Occipital lobe (tissue), 2 donors: ENCODE data around the gene BCKDHB. TPM values are rescaled to one million over a fixed set of nuclear protein-coding genes. Genes with fewer than 3 reads are reported as not detected.
"Not testable (repeated sequence)": the region's sequence is repeated elsewhere in the genome, so short reads cannot be mapped to it uniquely, and the experiment has no call there.

ENCODE experiments used
- DNase-seq: peaks from one replicate; lab custom pipeline; 2025; lab: John Stamatoyannopoulos, UW
- total RNA-seq: library from RNA; depleted of rRNA; stranded (reverse); fragments of >200 nt; gene quantifications from one replicate; pipeline ENCODE4 v1.2.3, GENCODE V29; 2014

Gene BCKDHB
- total RNA-seq, 1 donor from 2014 or later: 19.8 TPM

DNA sequence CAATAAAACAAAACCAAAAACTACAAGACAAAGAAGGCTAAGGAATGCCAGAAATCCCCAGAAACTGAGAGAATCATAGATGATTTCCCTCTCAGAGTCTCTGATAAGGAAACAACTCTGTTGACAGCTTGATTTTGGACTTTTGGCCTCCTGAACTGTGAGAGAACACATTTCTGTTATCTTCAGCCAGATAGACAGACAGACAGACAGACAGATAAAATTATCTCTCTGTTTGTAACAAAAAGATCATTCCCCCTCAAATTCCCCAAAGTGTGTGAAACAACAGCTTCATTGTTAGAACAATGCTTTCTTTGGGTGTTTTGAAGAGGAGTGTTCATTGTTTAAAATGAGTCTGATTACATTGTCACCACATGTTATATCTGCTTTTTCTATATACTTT, 148.2 kb downstream of the BCKDHB start:
- no peak for DNase-seq

GRCh38 chr6:80256691-80257090, 150.2 kb downstream of the BCKDHB start:
- DNase-seq: no peak

GRCh38 chr6:80259118-80259517, 152.6 kb downstream of the BCKDHB start:
- no peak for DNase-seq

DNA sequence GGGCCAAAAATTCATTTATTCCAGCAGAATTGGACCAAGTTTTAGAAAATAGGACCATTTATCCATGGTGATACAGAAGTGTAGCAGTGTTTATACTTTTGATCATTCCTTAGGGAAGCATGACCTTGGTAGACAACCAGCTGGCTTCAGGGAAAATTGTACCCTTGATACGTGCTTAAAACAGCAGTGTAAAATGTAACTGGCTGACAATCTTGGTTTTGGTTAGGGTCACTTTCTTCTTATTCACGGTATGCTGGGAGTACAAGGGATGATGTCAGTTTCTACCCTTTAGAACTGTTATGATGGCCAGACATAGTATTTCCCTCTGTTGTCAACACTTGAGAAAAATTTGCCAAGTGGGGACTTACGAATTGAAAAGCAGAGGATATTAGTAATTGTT, 157.1 kb downstream of the BCKDHB start:
- no peak for DNase-seq

DNA sequence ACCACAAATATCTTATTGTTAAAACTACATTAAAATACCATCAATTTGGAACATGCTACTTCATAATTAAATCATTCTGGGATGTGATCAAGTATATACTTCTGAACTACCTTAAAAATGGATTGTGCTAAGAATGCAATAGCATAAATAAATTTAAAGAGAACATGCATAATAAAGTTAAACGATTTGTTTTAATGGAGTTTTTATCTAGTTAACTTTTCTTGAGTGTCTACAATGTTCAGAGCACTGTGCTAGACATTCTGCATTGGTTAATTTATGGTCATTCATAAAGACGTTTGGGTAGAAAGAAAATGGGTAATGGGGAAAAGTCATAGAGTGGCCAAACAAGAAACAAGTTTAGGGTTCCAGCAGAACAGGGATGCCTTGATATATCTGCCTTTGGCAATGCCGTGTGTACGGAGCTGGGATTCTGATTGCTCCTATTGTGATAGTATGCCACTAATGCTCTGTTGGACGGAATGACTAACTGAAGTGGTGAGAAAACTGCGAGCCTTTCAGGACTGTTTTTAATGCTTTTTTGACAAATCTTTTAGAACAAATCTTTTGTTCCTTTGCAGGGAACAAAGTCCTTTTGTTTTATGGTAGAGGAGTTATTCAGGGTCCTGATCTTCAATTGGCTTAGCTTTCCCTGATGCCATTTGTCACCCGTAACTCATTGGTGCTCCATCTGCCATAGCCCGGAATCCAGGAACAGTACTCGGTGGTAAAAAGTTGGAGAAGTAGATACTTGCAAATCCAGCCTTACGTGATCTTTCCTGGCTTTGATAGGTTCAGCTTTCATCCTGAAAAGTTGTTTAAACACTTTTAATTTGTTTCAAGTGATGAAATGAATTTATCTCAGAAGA, 162.6 kb downstream of the BCKDHB start:
- no peak for DNase-seq

DNA sequence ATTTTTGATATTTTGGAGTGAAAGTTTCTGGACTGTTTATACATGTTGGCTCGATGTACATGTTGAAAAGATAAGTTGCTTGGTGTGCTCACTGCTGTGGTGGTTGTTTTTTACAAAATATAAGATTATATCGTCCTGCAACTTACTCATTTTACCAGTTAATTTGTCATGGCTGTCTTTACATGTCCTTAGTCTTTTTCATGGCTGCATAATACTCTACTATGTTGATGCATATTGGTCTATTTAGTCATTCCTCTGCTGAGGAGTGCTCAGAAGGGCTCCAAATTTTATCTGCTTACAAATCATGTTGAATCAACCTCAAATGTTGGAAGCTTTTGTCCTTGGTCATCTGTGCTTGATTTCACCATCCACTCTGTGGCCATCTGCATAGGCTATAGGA, 164.6 kb downstream of the BCKDHB start:
- no peak for DNase-seq

DNA sequence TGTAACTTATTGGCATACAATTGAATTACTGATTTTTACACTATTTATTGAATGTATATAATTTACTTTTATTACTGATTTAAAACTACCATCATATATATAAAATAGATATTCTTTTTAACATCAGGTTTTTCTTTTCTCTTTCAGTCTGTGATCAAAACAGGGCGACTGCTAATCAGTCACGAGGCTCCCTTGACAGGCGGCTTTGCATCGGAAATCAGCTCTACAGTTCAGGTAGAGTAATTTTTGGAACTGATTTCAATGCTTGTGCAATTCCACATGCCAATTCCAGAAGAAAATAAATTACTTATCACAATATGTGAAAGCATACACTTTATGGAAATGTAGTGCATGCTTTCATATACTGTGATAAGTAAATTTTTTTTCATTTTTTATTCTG, 166.5 kb downstream of the BCKDHB start:
- no peak for DNase-seq

- no peak for DNase-seq
Observed at GRCh38 chr6:80276861-80277260, 170.4 kb downstream of the BCKDHB start.

DNA sequence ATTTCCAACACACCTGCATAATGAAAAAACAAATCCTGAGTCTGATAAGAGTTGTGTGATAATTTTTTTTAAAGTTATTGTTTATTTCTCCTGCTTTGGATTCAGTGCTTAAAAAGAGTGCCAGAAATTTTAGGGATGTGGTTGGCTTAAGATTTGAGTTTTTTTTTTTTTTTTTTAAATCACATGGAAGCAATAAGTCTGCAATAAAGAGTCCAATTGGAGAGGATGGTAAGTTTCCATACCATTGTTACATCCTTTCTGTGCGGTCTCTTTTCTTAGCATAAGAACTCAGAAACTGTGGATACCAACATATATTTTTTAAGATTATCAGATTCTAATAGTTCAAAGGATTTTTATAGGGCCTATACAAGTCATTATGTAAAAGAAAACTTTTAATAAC, 171.0 kb downstream of the BCKDHB start:
- no peak for DNase-seq

GRCh38 chr6:80280262-80281010, 174.0 kb downstream of the BCKDHB start:
- DNase-seq: no peak

DNA sequence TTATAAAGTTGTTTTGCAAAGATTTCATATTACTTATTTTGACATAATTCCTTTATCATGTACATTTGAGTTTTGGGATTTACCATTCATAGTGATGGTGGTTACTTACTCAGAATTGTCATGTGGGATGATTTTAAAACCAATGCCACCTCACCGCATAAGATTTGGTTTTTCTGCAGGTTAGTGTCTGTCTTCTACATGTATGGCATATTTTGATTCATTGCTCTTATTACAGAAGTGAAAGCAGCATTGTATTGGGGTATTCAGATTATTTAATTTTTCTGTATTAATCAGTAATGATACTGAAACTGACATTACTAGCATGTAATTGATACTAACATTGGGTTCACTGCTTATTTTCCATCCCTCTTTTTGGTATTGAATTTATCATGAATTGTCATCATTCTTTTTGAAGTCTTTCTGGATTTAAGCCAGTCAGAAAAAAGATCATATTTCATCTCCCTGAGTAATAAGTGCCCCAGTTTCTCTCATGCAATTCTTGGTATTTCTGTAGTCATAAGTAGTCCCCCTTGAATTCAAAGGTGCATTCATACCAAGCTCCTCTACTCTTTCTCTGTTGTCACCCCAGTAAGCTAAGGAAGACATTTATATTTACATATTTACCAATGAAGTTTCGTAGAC, 176.6 kb downstream of the BCKDHB start:
- DNase-seq: no peak

GRCh38 chr6:80287112-80287511, 180.6 kb downstream of the BCKDHB start:
- DNase-seq: no peak

DNA sequence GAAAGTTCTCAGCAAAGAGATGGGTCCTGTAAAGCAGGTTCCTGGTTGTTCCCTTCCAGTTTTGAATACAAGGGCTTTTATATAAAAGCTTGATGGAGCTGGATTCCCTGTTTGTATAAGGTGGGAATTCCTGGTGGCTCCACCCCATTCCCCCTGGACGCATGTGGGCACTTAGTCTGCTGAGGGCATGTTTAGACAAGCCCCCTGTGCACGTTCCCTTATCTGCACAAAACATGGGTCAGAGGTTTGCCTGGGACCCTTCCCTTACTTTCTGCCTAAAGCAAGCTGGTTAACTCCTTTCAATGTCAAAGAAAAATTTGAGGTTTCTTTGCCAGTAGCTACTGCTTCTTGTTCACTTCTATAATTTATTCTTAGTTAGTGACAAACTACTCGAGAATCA, 181.1 kb downstream of the BCKDHB start:
- no peak for DNase-seq

- DNase-seq: no peak
Observed at GRCh38 chr6:80289727-80290126, 183.3 kb downstream of the BCKDHB start.

DNA sequence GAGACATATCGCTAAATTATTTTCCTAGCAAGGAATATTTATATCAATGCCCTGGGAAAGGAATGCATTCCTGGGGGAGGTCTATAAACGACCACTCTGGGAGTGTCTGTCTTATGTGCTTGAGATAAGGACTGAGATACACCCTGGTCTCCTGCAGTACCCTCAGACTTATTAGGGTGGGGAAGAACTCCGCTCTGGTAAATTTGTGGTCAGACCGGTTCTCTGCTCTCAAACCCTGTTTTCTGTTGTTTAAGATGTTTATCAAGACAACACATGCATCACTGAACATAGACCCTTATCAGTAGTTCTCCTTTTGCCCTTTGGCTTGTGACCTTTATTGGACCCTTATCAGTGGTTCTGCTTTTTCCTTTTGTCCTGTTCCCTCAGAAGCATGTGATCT, 188.1 kb downstream of the BCKDHB start:
- DNase-seq: not testable (repeated sequence)

DNA sequence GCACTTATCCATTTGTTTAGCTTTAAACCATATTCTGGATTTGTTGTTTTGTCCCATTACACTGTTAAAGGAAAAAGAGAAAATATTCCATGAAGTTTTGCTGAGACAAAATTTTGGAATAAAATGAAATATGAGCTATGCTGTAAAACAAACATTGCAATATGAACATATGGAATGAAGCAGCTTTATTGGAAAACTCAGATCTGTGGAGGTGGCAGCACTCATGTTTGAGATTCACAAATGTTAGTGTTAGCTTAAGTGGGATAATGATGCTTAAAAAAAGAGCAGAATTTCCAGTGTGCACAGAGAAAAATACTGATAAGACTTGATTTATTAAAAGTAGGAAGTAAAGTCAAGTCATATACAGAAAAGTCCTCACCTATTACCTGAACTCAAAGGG, 196.2 kb downstream of the BCKDHB start:
- no peak for DNase-seq

GRCh38 chr6:80304014-80304413, 197.5 kb downstream of the BCKDHB start:
- no peak for DNase-seq

DNA sequence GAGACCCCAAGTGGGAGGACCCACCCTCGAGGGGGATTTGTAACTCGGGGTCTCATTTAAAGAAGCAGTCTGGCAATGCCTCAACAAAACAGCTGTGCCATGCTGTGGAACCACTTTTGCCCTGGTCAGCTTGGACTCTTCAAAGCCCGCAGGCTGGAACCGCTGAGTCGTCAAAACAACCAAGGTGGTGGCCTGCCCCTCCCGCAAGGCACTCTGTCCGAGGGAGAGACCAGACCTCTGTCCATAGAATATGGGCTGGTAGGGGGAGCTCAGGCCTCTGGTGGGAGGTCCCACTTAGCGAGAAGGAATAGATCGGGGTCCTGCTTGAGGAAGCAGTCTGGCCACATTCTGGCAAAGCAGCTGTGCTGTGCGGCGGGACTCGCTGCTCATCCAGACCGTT, 208.1 kb downstream of the BCKDHB start:
- DNase-seq: no peak

GRCh38 chr6:80316686-80317231, 210.3 kb downstream of the BCKDHB start:
- DNase-seq: no peak

DNA sequence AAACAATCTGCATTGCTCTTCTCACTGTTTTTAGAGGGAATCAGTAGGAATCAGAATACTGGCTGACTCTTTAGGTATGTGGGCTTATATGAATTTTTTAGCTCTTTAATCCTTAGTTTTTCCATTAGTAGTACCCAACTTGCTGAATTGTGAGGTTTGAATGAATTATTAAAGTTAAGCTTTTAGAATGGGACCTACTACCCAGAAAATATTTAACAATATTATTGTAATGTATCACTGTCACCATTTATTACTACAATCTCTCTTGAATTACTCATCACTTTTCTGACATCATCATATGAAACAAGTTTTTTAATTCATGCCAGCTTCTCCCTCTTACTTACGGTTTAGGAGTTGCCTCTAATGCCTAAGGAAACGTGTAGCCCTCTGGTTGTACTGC, 212.7 kb downstream of the BCKDHB start:
- DNase-seq: no peak

DNA sequence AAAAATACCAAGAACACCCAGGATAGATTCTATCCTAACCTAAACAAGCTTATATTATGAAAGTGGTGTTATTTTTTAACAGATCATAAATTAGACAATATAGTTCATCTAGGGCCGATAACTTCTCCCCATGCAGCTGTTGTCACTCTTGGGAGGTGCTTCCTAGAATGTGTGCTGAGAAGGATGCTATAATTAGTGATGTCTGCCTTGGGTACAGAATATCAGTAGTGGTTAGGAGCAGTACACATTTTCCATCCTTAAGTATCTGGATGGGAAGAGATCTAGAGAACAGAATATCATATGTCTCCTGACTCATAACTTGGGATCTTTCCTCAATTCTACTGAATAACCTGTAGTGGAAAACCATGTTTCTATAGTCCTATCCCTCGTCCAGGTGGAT, 214.5 kb downstream of the BCKDHB start:
- no peak for DNase-seq

GRCh38 chr6:80325742-80326141, 219.3 kb downstream of the BCKDHB start:
- no peak for DNase-seq
